HG02943 (cell line): ENCODE measurements around the gene CRYM.
A peak's percentile ranks its signal among the peaks of the same experiment; 100 is the strongest.
"Not testable (repeated sequence)": the region's sequence is repeated elsewhere in the genome, so short reads cannot be mapped to it uniquely, and the experiment has no call there.

Experiments
- ATAC-seq: cut with Tn5 transposase; IDR thresholded peaks from one replicate; pipeline ENCODE4 v1.9.1; 2021; ENCODE audit warnings: mild to moderate bottlenecking, low read depth, moderate library complexity; ENCODE audit not compliant: unreplicated experiment

The CRYM gene

GRCh38 chr16:21281698-21282389 lies 3.8 kb upstream of the CRYM start:
- no peak for ATAC-seq

GRCh38 chr16:21279501-21279900 lies 1.4 kb upstream of the CRYM start:
- no peak for ATAC-seq

GRCh38 chr16:21277045-21277926 lies 804 bp downstream of the CRYM start:
- no peak for ATAC-seq

- ATAC-seq, result no peak
Measured at GRCh38 chr16:21276090-21276489, 2.0 kb downstream of the CRYM start.

- ATAC-seq, result no peak
Measured at GRCh38 chr16:21275529-21275928, 2.6 kb downstream of the CRYM start.

- no peak for ATAC-seq
Measured at GRCh38 chr16:21274172-21274726, 3.8 kb downstream of the CRYM start.

- ATAC-seq, result not testable (repeated sequence)
Measured at GRCh38 chr16:21272763-21273162, 5.3 kb downstream of the CRYM start.

- ATAC-seq, result no peak
Measured at GRCh38 chr16:21272253-21272652, 5.8 kb downstream of the CRYM start.

- ATAC-seq, result no peak
Measured at GRCh38 chr16:21268236-21268635, 9.9 kb downstream of the CRYM start.

- no peak for ATAC-seq
Measured at GRCh38 chr16:21267298-21267697, 10.8 kb downstream of the CRYM start.

GRCh38 chr16:21265104-21265837 lies 12.8 kb downstream of the CRYM start:
- no peak for ATAC-seq

GRCh38 chr16:21264571-21265036 lies 13.5 kb downstream of the CRYM start:
- no peak for ATAC-seq

GRCh38 chr16:21263640-21264570 lies 14.2 kb downstream of the CRYM start:
- ATAC-seq, result peak; percentile 76

GRCh38 chr16:21262779-21263639 lies 15.1 kb downstream of the CRYM start:
- ATAC-seq, result no peak

GRCh38 chr16:21260870-21261791 lies 17.0 kb downstream of the CRYM start:
- no peak for ATAC-seq

GRCh38 chr16:21257284-21257683 lies 20.8 kb downstream of the CRYM start:
- ATAC-seq, result no peak

GRCh38 chr16:21256636-21257035 lies 21.5 kb downstream of the CRYM start:
- no peak for ATAC-seq

- ATAC-seq, result no peak
Measured at GRCh38 chr16:21253470-21253869, 24.6 kb downstream of the CRYM start.
